Endothelial cell (in vitro differentiated cells): Measurements from ENCODE around the gene ARHGAP15. TPM values are rescaled to one million over a fixed set of nuclear protein-coding genes. Genes with fewer than 3 reads are reported as not detected.

ENCODE experiments used
- DNase-seq: peaks from one replicate; pipeline ENCODE4 v3.0.0; 2021; ENCODE audit warnings: low spot score
- H3K27ac Mint-ChIP-seq: one replicate; pipeline ENCODE4 v1.8.0; 2021; ENCODE audit warnings: mixed read lengths, inconsistent platforms; ENCODE audit not compliant: unreplicated experiment
- H3K27me3 Mint-ChIP-seq: one replicate; pipeline ENCODE4 v1.8.0; 2021; ENCODE audit warnings: mild to moderate bottlenecking, moderate library complexity, mixed read lengths, inconsistent platforms; ENCODE audit not compliant: unreplicated experiment
- H3K36me3 Mint-ChIP-seq: one replicate; pipeline ENCODE4 v1.8.0; 2021; ENCODE audit warnings: mild to moderate bottlenecking, low read depth, mixed read lengths, inconsistent platforms; ENCODE audit not compliant: unreplicated experiment
- H3K4me1 Mint-ChIP-seq: one replicate; pipeline ENCODE4 v1.8.0; 2021; ENCODE audit warnings: mild to moderate bottlenecking, mixed read lengths, inconsistent platforms; ENCODE audit not compliant: unreplicated experiment
- H3K4me3 Mint-ChIP-seq: one replicate; pipeline ENCODE4 v1.8.0; 2021; ENCODE audit warnings: mild to moderate bottlenecking, mixed read lengths, inconsistent platforms; ENCODE audit not compliant: unreplicated experiment
- H3K9me3 Mint-ChIP-seq: one replicate; pipeline ENCODE4 v1.8.0; 2021; ENCODE audit warnings: mixed read lengths, inconsistent platforms; ENCODE audit not compliant: unreplicated experiment
- total RNA-seq: library from RNA; stranded (reverse); fragmentation: NEBNext Ultra II Directional; extraction: Animal tissue kit (Norgen Biotek cat#: 25700); gene quantifications from one replicate; pipeline ENCODE4 v1.2.1, GENCODE V29; 2021; ENCODE audit not compliant: unreplicated experiment
- TF ChIP-seq, protein P1 (sequence below): fragments of 200-600 bp; sonication (generic); IDR thresholded peaks from one replicate; pipeline ENCODE4 v1.5.0; 2021; ENCODE audit warnings: antibody characterized with exemption; ENCODE audit not compliant: unreplicated experiment

Gene ARHGAP15
- total RNA-seq, 1 donor from 2014 or later = not detected

DNA sequence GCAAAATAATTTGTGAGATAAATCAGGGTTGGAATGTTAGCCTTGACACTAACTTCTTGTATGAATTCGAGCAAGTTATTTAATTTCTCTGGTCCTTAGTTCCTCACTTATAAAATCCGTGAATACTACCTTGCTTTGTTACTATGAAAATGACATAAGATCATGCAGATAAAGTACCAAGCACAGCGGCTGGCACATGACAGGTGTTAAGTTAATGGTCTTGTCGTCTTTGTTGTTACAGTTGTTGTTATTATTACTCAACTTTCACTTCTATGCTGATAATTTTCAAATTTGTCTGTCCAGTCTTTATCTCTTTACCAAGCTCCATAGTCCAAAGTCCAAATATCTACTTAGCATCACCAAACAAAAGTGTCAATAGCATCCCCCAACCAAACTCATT is 482.1 kb downstream of the ARHGAP15 start:
- Mint-ChIP-seq H3K27me3 (no peaks in the 10 kb centered on the region), H3K36me3 (no peaks in the 10 kb centered on the region), H3K27ac (no peak overlapping the region), H3K4me1 (no peaks in the 10 kb centered on the region), H3K9me3 (no peaks in the 10 kb centered on the region), H3K4me3 (no peak overlapping the region)
- no peak for DNase-seq
- TF ChIP-seq, protein P1, sequence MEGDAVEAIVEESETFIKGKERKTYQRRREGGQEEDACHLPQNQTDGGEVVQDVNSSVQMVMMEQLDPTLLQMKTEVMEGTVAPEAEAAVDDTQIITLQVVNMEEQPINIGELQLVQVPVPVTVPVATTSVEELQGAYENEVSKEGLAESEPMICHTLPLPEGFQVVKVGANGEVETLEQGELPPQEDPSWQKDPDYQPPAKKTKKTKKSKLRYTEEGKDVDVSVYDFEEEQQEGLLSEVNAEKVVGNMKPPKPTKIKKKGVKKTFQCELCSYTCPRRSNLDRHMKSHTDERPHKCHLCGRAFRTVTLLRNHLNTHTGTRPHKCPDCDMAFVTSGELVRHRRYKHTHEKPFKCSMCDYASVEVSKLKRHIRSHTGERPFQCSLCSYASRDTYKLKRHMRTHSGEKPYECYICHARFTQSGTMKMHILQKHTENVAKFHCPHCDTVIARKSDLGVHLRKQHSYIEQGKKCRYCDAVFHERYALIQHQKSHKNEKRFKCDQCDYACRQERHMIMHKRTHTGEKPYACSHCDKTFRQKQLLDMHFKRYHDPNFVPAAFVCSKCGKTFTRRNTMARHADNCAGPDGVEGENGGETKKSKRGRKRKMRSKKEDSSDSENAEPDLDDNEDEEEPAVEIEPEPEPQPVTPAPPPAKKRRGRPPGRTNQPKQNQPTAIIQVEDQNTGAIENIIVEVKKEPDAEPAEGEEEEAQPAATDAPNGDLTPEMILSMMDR = no peak

DNA sequence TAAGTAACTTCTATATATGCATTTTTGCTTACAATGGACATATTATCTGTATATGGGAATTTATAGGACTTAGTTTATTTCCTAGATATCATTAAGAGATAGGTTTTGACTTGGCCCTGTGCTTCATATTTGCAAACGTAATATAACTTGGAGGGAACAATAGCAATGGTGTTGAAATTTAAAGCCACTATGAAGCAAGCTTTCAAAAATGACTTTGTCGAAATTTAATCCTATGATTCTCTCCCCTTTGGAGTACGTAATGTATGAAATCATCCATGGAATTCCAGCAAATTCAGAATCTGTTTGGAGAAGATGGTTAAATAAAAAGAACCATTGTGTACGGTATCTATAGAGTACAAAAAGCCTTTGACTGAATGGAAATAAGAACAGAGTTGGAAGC is 486.3 kb downstream of the ARHGAP15 start:
- TF ChIP-seq, protein P1 = no peak
- no peak overlapping the region for H3K27ac Mint-ChIP-seq
- no peaks in the 10 kb centered on the region for H3K4me1 Mint-ChIP-seq
- no peaks in the 10 kb centered on the region for H3K36me3 Mint-ChIP-seq
- H3K9me3 Mint-ChIP-seq = no peaks in the 10 kb centered on the region
- DNase-seq = no peak
- H3K27me3 Mint-ChIP-seq = no peaks in the 10 kb centered on the region
- H3K4me3 Mint-ChIP-seq = no peak overlapping the region

DNA sequence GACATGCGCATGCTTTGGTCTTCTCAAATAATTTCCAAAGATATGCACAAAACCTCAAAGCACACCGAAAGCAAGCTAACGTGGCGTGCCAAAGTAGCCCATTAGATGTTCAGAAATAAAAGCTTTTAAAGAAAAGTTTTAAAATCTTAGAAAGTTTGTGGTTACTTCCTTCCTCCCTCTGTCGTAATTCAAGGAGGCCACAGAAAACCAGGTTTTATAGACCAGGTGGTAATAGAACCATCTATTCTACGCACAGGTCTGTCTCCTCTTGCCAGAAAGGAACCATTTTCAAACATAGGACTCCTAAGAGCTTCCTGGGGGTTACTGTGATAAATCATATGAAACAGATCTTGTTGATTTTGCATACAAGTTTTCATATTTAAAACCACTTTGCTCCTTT is 487.2 kb downstream of the ARHGAP15 start:
- H3K4me3 Mint-ChIP-seq = no peak overlapping the region
- no peaks in the 10 kb centered on the region for H3K36me3 Mint-ChIP-seq
- H3K9me3 Mint-ChIP-seq = no peaks in the 10 kb centered on the region
- no peaks in the 10 kb centered on the region for H3K27me3 Mint-ChIP-seq
- DNase-seq = no peak
- no peak overlapping the region for H3K27ac Mint-ChIP-seq
- no peaks in the 10 kb centered on the region for H3K4me1 Mint-ChIP-seq
- TF ChIP-seq, protein P1 = no peak

DNA sequence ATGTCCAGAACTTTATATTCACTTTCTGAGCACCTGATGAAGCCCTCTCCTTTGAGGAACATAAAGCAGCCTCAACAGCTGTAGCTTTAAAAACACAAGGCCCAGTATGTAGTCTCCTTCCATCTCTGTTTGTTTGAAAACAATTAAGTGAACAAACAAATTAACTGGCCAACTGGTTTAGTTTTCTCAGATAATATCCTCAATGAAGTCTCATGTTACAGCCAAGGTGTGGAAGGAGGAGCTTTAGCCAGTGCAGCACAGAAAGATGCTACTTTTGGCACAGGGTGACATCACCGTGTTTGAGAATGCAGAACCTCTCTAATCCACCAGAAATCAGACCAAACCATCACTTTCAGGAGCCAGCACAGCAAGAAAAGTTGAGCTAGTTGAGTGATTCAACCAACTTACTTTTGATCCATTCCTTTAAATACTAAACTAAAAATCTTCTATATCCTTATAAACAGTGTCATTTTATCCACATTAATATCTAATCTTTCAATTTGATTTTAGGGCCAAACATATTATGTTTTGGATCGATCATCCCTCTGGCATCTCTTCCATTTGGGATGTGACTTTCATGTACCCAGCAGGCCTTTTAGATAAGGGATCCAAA is 488.7 kb downstream of the ARHGAP15 start:
- H3K27ac Mint-ChIP-seq = no peak overlapping the region

DNA sequence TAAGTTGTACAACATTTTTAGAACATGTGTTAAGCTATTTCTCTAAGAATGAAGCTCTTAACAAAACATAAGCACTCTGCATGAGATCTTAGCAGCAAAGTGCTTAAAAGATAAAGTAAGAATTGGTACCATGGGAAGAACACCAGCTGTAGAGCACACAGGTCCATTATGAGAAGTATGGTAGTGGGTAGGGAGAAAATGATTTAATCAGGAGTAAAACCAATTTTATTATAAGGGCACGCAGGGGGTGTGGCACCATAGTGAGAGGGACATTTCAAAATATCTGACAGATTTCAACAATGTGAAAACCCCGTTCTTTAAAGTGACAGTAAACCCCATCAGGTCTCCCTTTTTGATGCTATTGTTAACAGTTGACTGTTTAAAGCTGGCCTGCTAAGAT is 492.9 kb downstream of the ARHGAP15 start:
- H3K4me1 Mint-ChIP-seq = no peaks in the 10 kb centered on the region
- no peaks in the 10 kb centered on the region for H3K9me3 Mint-ChIP-seq
- no peak for DNase-seq
- H3K27me3 Mint-ChIP-seq = no peaks in the 10 kb centered on the region
- H3K4me3 Mint-ChIP-seq = no peak overlapping the region
- no peaks in the 10 kb centered on the region for H3K36me3 Mint-ChIP-seq
- H3K27ac Mint-ChIP-seq = no peak overlapping the region
- TF ChIP-seq, protein P1 = no peak

More for the DNA sequence above, 488.7 kb downstream of the ARHGAP15 start:
- Mint-ChIP-seq H3K4me1 (no peaks in the 10 kb centered on the region), H3K36me3 (no peaks in the 10 kb centered on the region), H3K9me3 (no peaks in the 10 kb centered on the region), H3K4me3 (no peak overlapping the region), H3K27me3 (no peaks in the 10 kb centered on the region)
- DNase-seq = no peak
- TF ChIP-seq, protein P1 = no peak
